ENCODE data around the gene MYH10. TPM values are rescaled to one million over a fixed set of nuclear protein-coding genes. Genes with fewer than 3 reads are reported as not detected.
"Not testable (repeated sequence)": the region's sequence is repeated elsewhere in the genome, so short reads cannot be mapped to it uniquely, and the experiment has no call there.

MYH10 gene
- total RNA-seq, 4 donors from 2014 or later, result 29.3 to 50.0 (median 35.4) TPM

- Histone ChIP-seq H3K4me1 (no peaks in the 10 kb centered on the region), H3K27me3 (no peaks in the 10 kb centered on the region), H3K36me3 (no peaks in the 10 kb centered on the region), H3K27ac (no peak overlapping the region), H3K9me3 (no peaks in the 10 kb centered on the region), H3K4me3 (no peak overlapping the region)
- 85 to 89% methylated on average over 12 of the region's 12 CpGs for WGBS, 2 donors
- no peak for DNase-seq (ENCODE audit: low spot score in 2 of 2)
- TF ChIP-seq CTCF (IDR thresholded peaks at IDR 0.05), result no peak
- TF ChIP-seq POLR2A (IDR thresholded peaks at IDR 0.05), result no peak
- no peak for TF ChIP-seq EP300 (IDR thresholded peaks at IDR 0.05)
Measured at GRCh38 chr17:8664456-8665126, 34.1 kb upstream of the MYH10 start.

- no peak for TF ChIP-seq POLR2A (IDR thresholded peaks at IDR 0.05)
- no peak for TF ChIP-seq CTCF (IDR thresholded peaks at IDR 0.05)
- no peak for TF ChIP-seq EP300 (IDR thresholded peaks at IDR 0.05)
- 85 to 89% methylated on average over 5 of the region's 5 CpGs for WGBS, 2 donors
- Histone ChIP-seq H3K27me3 (no peaks in the 10 kb centered on the region), H3K36me3 (no peaks in the 10 kb centered on the region), H3K9me3 (peaks cover 0 to 2% (median 0%) of the 10 kb centered on the region in 4 donors), H3K4me1 (no peaks in the 10 kb centered on the region), H3K4me3 (no peak overlapping the region), H3K27ac (no peak overlapping the region)
- DNase-seq (ENCODE audit: low spot score in 2 of 2), result no peak
Measured at GRCh38 chr17:8662973-8663372, 32.4 kb upstream of the MYH10 start.

DNA sequence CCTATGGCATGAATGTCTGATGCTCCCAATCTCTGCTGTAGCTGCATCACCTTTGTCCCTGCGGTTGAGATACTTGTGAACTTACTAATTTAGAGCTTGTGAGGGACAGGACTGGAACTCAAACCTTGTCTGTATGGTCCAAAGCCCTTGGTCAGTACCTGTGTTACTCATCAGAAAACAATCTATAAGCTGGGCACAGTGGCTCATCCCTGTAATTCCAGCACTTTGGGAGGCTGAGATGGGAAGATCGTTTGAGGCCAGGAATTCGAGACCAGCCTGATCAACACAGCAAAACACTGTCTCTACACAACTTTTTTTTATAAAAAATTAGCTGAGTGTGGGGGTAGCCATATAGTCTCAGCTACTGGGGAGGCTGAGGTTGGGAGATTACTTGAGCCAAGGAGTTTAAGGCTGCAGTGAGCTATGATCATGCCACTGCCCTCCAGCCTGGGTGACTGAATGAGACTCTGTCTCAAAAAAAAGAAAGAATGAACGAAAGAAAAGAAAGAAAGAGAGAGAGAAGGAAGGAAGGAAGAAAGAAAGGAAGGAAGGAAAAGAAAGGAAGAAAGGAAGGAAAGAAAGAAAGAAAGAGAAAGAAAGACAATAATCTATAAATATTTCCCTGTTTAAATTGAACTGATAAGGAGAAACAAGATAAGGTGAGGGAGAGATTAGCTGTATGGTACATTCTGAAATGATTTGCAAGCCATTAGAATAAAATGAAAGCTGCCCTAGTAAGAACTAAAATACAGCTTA is 31.7 kb upstream of the MYH10 start:
- 81 to 84% methylated on average over 4 of the region's 4 CpGs for WGBS, 2 donors
- H3K9me3 ChIP-seq, result peaks cover 0 to 6% (median 0%) of the 10 kb centered on the region in 4 donors
- no peak overlapping the region for H3K27ac ChIP-seq
- DNase-seq (ENCODE audit: low spot score in 2 of 2), result no peak
- H3K27me3 ChIP-seq, result no peaks in the 10 kb centered on the region
- no peaks in the 10 kb centered on the region for H3K4me1 ChIP-seq
- no peak overlapping the region for H3K4me3 ChIP-seq
- TF ChIP-seq POLR2A (IDR thresholded peaks at IDR 0.05) (no peak), EP300 (IDR thresholded peaks at IDR 0.05) (no peak), CTCF (IDR thresholded peaks at IDR 0.05) (no peak)
- H3K36me3 ChIP-seq, result no peaks in the 10 kb centered on the region

DNA sequence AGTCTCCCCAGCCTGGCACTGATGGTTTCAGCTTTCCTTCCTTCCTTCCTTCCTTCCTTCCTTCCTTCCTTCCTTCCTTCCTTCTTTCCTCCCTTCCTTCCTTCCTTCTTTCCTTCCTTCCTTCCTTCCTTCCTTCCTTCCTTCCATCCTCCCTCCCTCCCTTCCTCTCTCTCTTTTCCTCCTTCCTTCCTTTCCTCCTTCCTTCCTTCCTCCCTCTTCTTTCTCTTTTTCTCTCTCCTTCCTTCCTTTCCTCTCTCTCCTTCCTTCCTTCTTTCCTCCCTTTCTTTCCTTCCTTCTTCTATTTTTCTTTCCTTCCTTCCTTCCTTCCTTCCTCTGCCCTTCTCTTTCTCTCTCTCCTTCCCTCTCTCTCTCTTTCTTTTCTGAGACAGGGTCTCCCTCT is 30.2 kb upstream of the MYH10 start:
- H3K27ac ChIP-seq, H3K27me3 ChIP-seq: not testable (repeated sequence)
- peaks cover 0 to 17% (median 0%) of the 10 kb centered on the region in 4 donors for H3K9me3 ChIP-seq

GRCh38 chr17:8659758-8660410 is 29.4 kb upstream of the MYH10 start:
- no peak for TF ChIP-seq CTCF (IDR thresholded peaks at IDR 0.05)
- no peak for TF ChIP-seq EP300 (IDR thresholded peaks at IDR 0.05)
- no peak for TF ChIP-seq POLR2A (IDR thresholded peaks at IDR 0.05)
- 77% methylated on average over 3 of the region's 3 CpGs for WGBS, 2 donors

More for the DNA sequence above, 30.2 kb upstream of the MYH10 start:
- H3K4me1 ChIP-seq; DNase-seq (ENCODE audit: low spot score in 2 of 2); H3K4me3 ChIP-seq; H3K36me3 ChIP-seq: not testable (repeated sequence)

More at GRCh38 chr17:8659758-8660410, 29.4 kb upstream of the MYH10 start:
- Histone ChIP-seq H3K4me3 (no peak overlapping the region), H3K4me1 (no peaks in the 10 kb centered on the region), H3K27ac (no peak overlapping the region), H3K27me3 (no peaks in the 10 kb centered on the region), H3K36me3 (no peaks in the 10 kb centered on the region), H3K9me3 (peaks cover 0 to 17% (median 0%) of the 10 kb centered on the region in 4 donors)
- no peak for DNase-seq (ENCODE audit: low spot score in 2 of 2)
